B cell (primary cell): ENCODE results near the gene CFAP61.

ENCODE experiments used
- EZH2 ChIP-seq: IDR thresholded peaks from 2 replicates; pipeline ENCODE4 v1.6.1; 2012; ENCODE audit warnings: borderline replicate concordance, low read depth, mild to moderate bottlenecking, moderate library complexity, low read length; ENCODE audit not compliant: insufficient read depth, poor library complexity, severe bottlenecking
- TF ChIP-seq, protein P1 (sequence below): fragments of 200-600 bp; IDR thresholded peaks from one replicate; pipeline ENCODE4 v1.8.0; 2022; ENCODE audit warnings: antibody characterized with exemption, mild to moderate bottlenecking

DNA sequence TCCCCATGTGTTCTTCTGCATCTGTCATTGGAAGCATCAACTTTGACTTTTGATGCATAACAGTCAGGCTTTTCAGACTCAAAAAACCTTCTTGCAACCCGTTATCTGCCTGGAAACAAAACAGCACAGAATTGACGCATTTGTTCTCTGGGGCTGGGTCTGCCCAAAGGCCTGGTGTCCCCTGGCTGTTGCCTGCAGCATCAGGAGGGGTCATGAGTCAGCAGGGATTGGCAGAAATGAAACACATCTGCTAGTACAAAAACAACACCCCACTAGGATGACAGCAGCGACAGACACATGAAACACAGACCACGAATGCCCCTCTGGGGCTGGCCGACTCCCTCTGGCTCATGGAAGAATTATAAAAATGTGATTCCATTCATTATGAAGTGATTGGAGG lies 158.0 kb downstream of the CFAP61 start:
- TF ChIP-seq, protein P1, sequence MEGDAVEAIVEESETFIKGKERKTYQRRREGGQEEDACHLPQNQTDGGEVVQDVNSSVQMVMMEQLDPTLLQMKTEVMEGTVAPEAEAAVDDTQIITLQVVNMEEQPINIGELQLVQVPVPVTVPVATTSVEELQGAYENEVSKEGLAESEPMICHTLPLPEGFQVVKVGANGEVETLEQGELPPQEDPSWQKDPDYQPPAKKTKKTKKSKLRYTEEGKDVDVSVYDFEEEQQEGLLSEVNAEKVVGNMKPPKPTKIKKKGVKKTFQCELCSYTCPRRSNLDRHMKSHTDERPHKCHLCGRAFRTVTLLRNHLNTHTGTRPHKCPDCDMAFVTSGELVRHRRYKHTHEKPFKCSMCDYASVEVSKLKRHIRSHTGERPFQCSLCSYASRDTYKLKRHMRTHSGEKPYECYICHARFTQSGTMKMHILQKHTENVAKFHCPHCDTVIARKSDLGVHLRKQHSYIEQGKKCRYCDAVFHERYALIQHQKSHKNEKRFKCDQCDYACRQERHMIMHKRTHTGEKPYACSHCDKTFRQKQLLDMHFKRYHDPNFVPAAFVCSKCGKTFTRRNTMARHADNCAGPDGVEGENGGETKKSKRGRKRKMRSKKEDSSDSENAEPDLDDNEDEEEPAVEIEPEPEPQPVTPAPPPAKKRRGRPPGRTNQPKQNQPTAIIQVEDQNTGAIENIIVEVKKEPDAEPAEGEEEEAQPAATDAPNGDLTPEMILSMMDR = no peak
- no peak for TF ChIP-seq EZH2
